GM18858 (cell line): ENCODE data around the gene GPC3.

Source experiments
- ATAC-seq: cut with Tn5 transposase; IDR thresholded peaks from one replicate; pipeline ENCODE4 v1.9.1; 2021; ENCODE audit not compliant: unreplicated experiment

The GPC3 gene

GRCh38 chrX:133611676-133612075 is 373.7 kb downstream of the GPC3 start:
- no peak for ATAC-seq

- ATAC-seq = no peak
Measured at GRCh38 chrX:133610056-133610455, 375.3 kb downstream of the GPC3 start.

- ATAC-seq = no peak
Measured at GRCh38 chrX:133609166-133609565, 376.2 kb downstream of the GPC3 start.

- ATAC-seq = no peak
Measured at GRCh38 chrX:133608406-133608805, 377.0 kb downstream of the GPC3 start.

- no peak for ATAC-seq
Measured at GRCh38 chrX:133607419-133608348, 377.7 kb downstream of the GPC3 start.

GRCh38 chrX:133606990-133607389 is 378.4 kb downstream of the GPC3 start:
- no peak for ATAC-seq

- ATAC-seq = no peak
Measured at GRCh38 chrX:133604801-133605200, 380.6 kb downstream of the GPC3 start.

- no peak for ATAC-seq
Measured at GRCh38 chrX:133602881-133603280, 382.5 kb downstream of the GPC3 start.

GRCh38 chrX:133601116-133601515 is 384.3 kb downstream of the GPC3 start:
- no peak for ATAC-seq

GRCh38 chrX:133600536-133600935 is 384.9 kb downstream of the GPC3 start:
- ATAC-seq = no peak

GRCh38 chrX:133598601-133599335 is 386.6 kb downstream of the GPC3 start:
- no peak for ATAC-seq

- ATAC-seq = no peak
Measured at GRCh38 chrX:133594156-133594555, 391.2 kb downstream of the GPC3 start.

GRCh38 chrX:133593531-133593930 is 391.9 kb downstream of the GPC3 start:
- ATAC-seq = no peak

GRCh38 chrX:133590703-133591505 is 394.5 kb downstream of the GPC3 start:
- ATAC-seq = no peak

- no peak for ATAC-seq
Measured at GRCh38 chrX:133588827-133589226, 396.6 kb downstream of the GPC3 start.

- no peak for ATAC-seq
Measured at GRCh38 chrX:133587818-133588217, 397.6 kb downstream of the GPC3 start.

GRCh38 chrX:133587071-133587470 is 398.3 kb downstream of the GPC3 start:
- ATAC-seq = no peak

- ATAC-seq = no peak
Measured at GRCh38 chrX:133586443-133586842, 399.0 kb downstream of the GPC3 start.

GRCh38 chrX:133583825-133584224 is 401.6 kb downstream of the GPC3 start:
- ATAC-seq = no peak

- no peak for ATAC-seq
Measured at GRCh38 chrX:133580625-133581024, 404.8 kb downstream of the GPC3 start.

- ATAC-seq = no peak
Measured at GRCh38 chrX:133579631-133580030, 405.8 kb downstream of the GPC3 start.
